SIG-M5 treated with dmso at 0.1 percent for 504 hours (cell line): ENCODE results near the gene RPL21.

ENCODE experiments used
- DNase-seq: peaks from one replicate; lab custom pipeline; 2025; ENCODE audit not compliant: unreplicated experiment; lab: John Stamatoyannopoulos, UW

Gene RPL21

GRCh38 chr13:27258637-27259386 lies 7.5 kb downstream of the RPL21 start:
- no peak for DNase-seq

- peak; percentile 78 for DNase-seq
Observed at GRCh38 chr13:27259831-27260230, 8.5 kb downstream of the RPL21 start.

- no peak for DNase-seq
Observed at GRCh38 chr13:27261396-27261795, 10.0 kb downstream of the RPL21 start.

- no peak for DNase-seq
Observed at GRCh38 chr13:27263438-27263837, 12.1 kb downstream of the RPL21 start.

- DNase-seq: no peak
Observed at GRCh38 chr13:27264181-27264580, 12.8 kb downstream of the RPL21 start.

- DNase-seq: no peak
Observed at GRCh38 chr13:27264648-27265047, 13.3 kb downstream of the RPL21 start.

GRCh38 chr13:27266917-27267316 lies 15.6 kb downstream of the RPL21 start:
- no peak for DNase-seq

- DNase-seq: no peak
Observed at GRCh38 chr13:27267596-27267995, 16.2 kb downstream of the RPL21 start.

- no peak for DNase-seq
Observed at GRCh38 chr13:27269114-27269665, 17.8 kb downstream of the RPL21 start.

- DNase-seq: peak; percentile 71
Observed at GRCh38 chr13:27270594-27271520, 19.5 kb downstream of the RPL21 start, which contains the start of gene RASL11A. TSS of gene RASL11A (plus strand) at chr13:27270830. CDS start at chr13:27270945, 115 bp downstream.

- no peak for DNase-seq
Observed at GRCh38 chr13:27271570-27272096, 20.3 kb downstream of the RPL21 start.

GRCh38 chr13:27273658-27274425 lies 22.5 kb downstream of the RPL21 start:
- DNase-seq: no peak

GRCh38 chr13:27274631-27275030 lies 23.3 kb downstream of the RPL21 start:
- DNase-seq: no peak

- no peak for DNase-seq
Observed at GRCh38 chr13:27276188-27276587, 24.8 kb downstream of the RPL21 start.

- no peak for DNase-seq
Observed at GRCh38 chr13:27279506-27279905, 28.1 kb downstream of the RPL21 start.

GRCh38 chr13:27280009-27280656 lies 28.8 kb downstream of the RPL21 start:
- no peak for DNase-seq

- no peak for DNase-seq
Observed at GRCh38 chr13:27280841-27281240, 29.5 kb downstream of the RPL21 start.

GRCh38 chr13:27281420-27281819 lies 30.1 kb downstream of the RPL21 start:
- DNase-seq: no peak

- peak; percentile 29 for DNase-seq
Observed at GRCh38 chr13:27283906-27284493, 32.6 kb downstream of the RPL21 start.

GRCh38 chr13:27288392-27288791 lies 37.0 kb downstream of the RPL21 start:
- no peak for DNase-seq
